SK-N-SH (cell line): ENCODE results near the gene TTC7B. TPM values are rescaled to one million over a fixed set of nuclear protein-coding genes. Genes with fewer than 3 reads are reported as not detected.

ENCODE experiments used
- CTCF ChIA-PET: fragments of 300-600, 350-600 bp; formaldehyde crosslinking; extraction: SDS; loops from one replicate; lab custom pipeline; 2021; lab: Yijun Ruan, JAX
- POLR2A ChIA-PET: fragments of 350-600 bp; sonication (Branson Sonifier 250); formaldehyde crosslinking; extraction: SDS; loops from one replicate; lab custom pipeline; 2020; ENCODE audit warnings: antibody characterized with exemption, inconsistent platforms; lab: Yijun Ruan, JAX
- DNase-seq: peaks from one replicate; pipeline ENCODE4 v3.0.0; 2012
- H2AFZ ChIP-seq: fragments of 200-600 bp; sonication (generic); 2 replicates; pipeline ENCODE4 v1.8.1; 2016; ENCODE audit warnings: antibody characterized with exemption, mild to moderate bottlenecking, low read depth
- H3F3A ChIP-seq: fragments of 200-600 bp; sonication (generic); replicated peaks from 2 replicates; pipeline ENCODE3; 2016; ENCODE audit warnings: antibody characterized with exemption, mild to moderate bottlenecking; ENCODE audit not compliant: insufficient read depth
- H3K27ac ChIP-seq, 2 experiments: fragments of 200-500 bp in 1 of 2; fragments of 200-600 bp in 1 of 2; sonication (Bioruptor generic) in 1 of 2; sonication (generic), shearing (Covaris generic) in 1 of 2; 2 replicates each; pipeline versions ENCODE4 v1.5.1 to v1.6.1; 2014 to 2016; ENCODE audit warnings: low read depth in 2 of 2, inconsistent platforms in 1 of 2, low read length in 1 of 2, mild to moderate bottlenecking in 1 of 2, mixed read lengths in 1 of 2
- H3K27me3 ChIP-seq: fragments of 200-600 bp; sonication (generic), shearing (Covaris generic); 2 replicates; pipeline ENCODE4 v1.6.1; 2016; ENCODE audit warnings: mixed run types; ENCODE audit not compliant: insufficient read depth
- H3K36me3 ChIP-seq, 2 experiments: fragments of 200-500 bp in 1 of 2; fragments of 200-600 bp in 1 of 2; sonication (Bioruptor generic) in 1 of 2; sonication (generic) in 1 of 2; replicated peaks in 1 of 2; 2 replicates each; pipeline versions ENCODE3 to v1.5.1; 2014 to 2016; ENCODE audit warnings: low read length in 1 of 2, mild to moderate bottlenecking in 1 of 2; ENCODE audit not compliant: insufficient read depth in 2 of 2, control insufficient read depth in 1 of 2
- H3K4me1 ChIP-seq, 2 experiments: fragments of 200-500 bp in 1 of 2; fragments of 200-600 bp in 1 of 2; sonication (Bioruptor generic) in 1 of 2; sonication (generic), shearing (Covaris generic) in 1 of 2; 2 replicates each; pipeline versions ENCODE4 v1.5.1 to v1.6.1; 2014 to 2016; ENCODE audit warnings: low read depth in 1 of 2, low read length in 1 of 2, mixed run types in 1 of 2; ENCODE audit not compliant: insufficient read depth in 2 of 2, control insufficient read depth in 1 of 2
- H3K4me2 ChIP-seq: fragments of 200-600 bp; sonication (generic), shearing (Covaris generic); 2 replicates; pipeline ENCODE4 v1.6.1; 2017; ENCODE audit warnings: mixed run types
- H3K4me3 ChIP-seq, 2 experiments: fragments of 200-500 bp in 1 of 2; fragments of 200-600 bp in 1 of 2; sonication (Bioruptor generic) in 1 of 2; sonication (generic), shearing (Covaris generic) in 1 of 2; 2 replicates each; pipeline versions ENCODE4 v1.5.1 to v1.8.1; 2014 to 2016; ENCODE audit warnings: low read depth in 2 of 2, inconsistent platforms in 1 of 2, low read length in 1 of 2, mild to moderate bottlenecking in 1 of 2, mixed read lengths in 1 of 2, moderate library complexity in 1 of 2
- H3K79me2 ChIP-seq: fragments of 200-600 bp; sonication (generic); 2 replicates; pipeline ENCODE4 v1.8.1; 2017; ENCODE audit warnings: mild to moderate bottlenecking; ENCODE audit not compliant: insufficient read depth
- H3K9ac ChIP-seq: fragments of 200-600 bp; sonication (generic); 2 replicates; pipeline ENCODE4 v1.6.1; 2017; ENCODE audit warnings: mixed run types
- H3K9me2 ChIP-seq: fragments of 200-600 bp; sonication (generic); 2 replicates; pipeline ENCODE4 v1.6.1; 2017; ENCODE audit warnings: mixed run types
- H3K9me3 ChIP-seq: fragments of 200-600 bp; sonication (generic); 2 replicates; pipeline ENCODE4 v1.6.1; 2017; ENCODE audit warnings: mixed run types, mild to moderate bottlenecking, moderate library complexity
- H4K20me1 ChIP-seq: fragments of 200-600 bp; sonication (generic); 2 replicates; pipeline ENCODE4 v1.6.1; 2017; ENCODE audit warnings: mild to moderate bottlenecking, mixed run types; ENCODE audit not compliant: insufficient read depth
- CHD2 ChIP-seq: fragments of 150-350 bp; IDR thresholded peaks from 2 replicates; pipeline ENCODE4 v1.6.1; 2018; ENCODE audit warnings: low read length; ENCODE audit not compliant: partially characterized antibody
- ELF1 ChIP-seq: IDR thresholded peaks from 2 replicates; pipeline ENCODE4 v1.4.0; 2012
- EZH2phosphoT487 ChIP-seq: fragments of 200-600 bp; sonication (generic); IDR thresholded peaks from 2 replicates; pipeline ENCODE4 v1.6.1; 2017; ENCODE audit warnings: low read depth, mixed run types, mild to moderate bottlenecking, antibody characterized with exemption, moderate library complexity, borderline replicate concordance
- FOSL2 ChIP-seq: IDR thresholded peaks from 2 replicates; pipeline ENCODE4 v1.4.0; 2012; ENCODE audit warnings: low read depth, mild to moderate bottlenecking, moderate library complexity, borderline replicate concordance
- FOXM1 ChIP-seq: IDR thresholded peaks from 2 replicates; pipeline ENCODE4 v1.4.0; 2012; ENCODE audit warnings: low read depth, mild to moderate bottlenecking
- GATA2 ChIP-seq: sonication (generic); formaldehyde crosslinking; IDR thresholded peaks from 2 replicates; pipeline ENCODE4 v1.5.0; 2020; ENCODE audit warnings: mild to moderate bottlenecking, missing genetic modification reagents
- JUND ChIP-seq: IDR thresholded peaks from 2 replicates; pipeline ENCODE4 v1.4.0; 2012
- MXI1 ChIP-seq: IDR thresholded peaks from 2 replicates; pipeline ENCODE4 v1.6.1; 2012; ENCODE audit warnings: mild to moderate bottlenecking, low read depth, low read length, improper control_type of control experiment
- NFIC ChIP-seq: IDR thresholded peaks from 2 replicates; pipeline ENCODE4 v1.4.0; 2012; ENCODE audit warnings: borderline replicate concordance
- POLR2AphosphoS5 ChIP-seq: IDR thresholded peaks from 2 replicates; pipeline ENCODE4 v1.6.1; 2012; ENCODE audit warnings: low read depth, low read length
- RAD21 ChIP-seq: IDR thresholded peaks from 2 replicates; pipeline ENCODE4 v1.6.1; 2012; ENCODE audit warnings: mild to moderate bottlenecking, low read length
- RCOR1 ChIP-seq: fragments of 150-350 bp; IDR thresholded peaks from 2 replicates; pipeline ENCODE4 v1.6.1; 2017; ENCODE audit warnings: antibody characterized with exemption, low read length
- SIN3A ChIP-seq: IDR thresholded peaks from 2 replicates; pipeline ENCODE4 v1.6.1; 2012; ENCODE audit warnings: low read depth, mild to moderate bottlenecking, low read length, moderate library complexity, borderline replicate concordance
- SMC3 ChIP-seq: IDR thresholded peaks from 2 replicates; pipeline ENCODE4 v1.6.1; 2012; ENCODE audit warnings: low read depth, low read length, improper control_type of control experiment
- TAF1 ChIP-seq: IDR thresholded peaks from 2 replicates; pipeline ENCODE4 v1.6.1; 2012; ENCODE audit warnings: low read depth, mild to moderate bottlenecking, low read length, moderate library complexity, borderline replicate concordance
- TCF12 ChIP-seq: IDR thresholded peaks from 2 replicates; pipeline ENCODE4 v1.4.0; 2012
- WGBS: methylation state at CpG from one replicate; pipeline ENCODE4 v1.1.6; 2017; ENCODE audit warnings: low lambda C conversion rate; 5-methylcytosine and 5-hydroxymethylcytosine counted together
- polyA plus RNA-seq, 3 experiments: library from polyadenylated mRNA; depleted of rRNA; stranded (reverse); fragments of >200 nt; gene quantifications; 2 replicates each; pipeline ENCODE4 v1.2.3, GENCODE V29; 2012
- TF ChIP-seq, protein P1 (sequence below): IDR thresholded peaks from 2 replicates; pipeline ENCODE4 v1.4.0; 2012; ENCODE audit warnings: low read depth
- TF ChIP-seq, protein P2 (sequence below): IDR thresholded peaks from 2 replicates; pipeline ENCODE4 v1.6.1; 2012; ENCODE audit warnings: mild to moderate bottlenecking, low read depth, low read length, moderate library complexity
- TF ChIP-seq, protein P3 (sequence below): IDR thresholded peaks from 2 replicates; pipeline ENCODE4 v1.4.0; 2012; ENCODE audit warnings: low read depth, borderline replicate concordance
- TF ChIP-seq, protein P4 (sequence below): IDR thresholded peaks from 2 replicates; pipeline ENCODE4 v1.4.0; 2012; ENCODE audit warnings: low read depth, borderline replicate concordance

Gene TTC7B
- polyA plus RNA-seq, 1 of the 3 experiments (the other 2 are of a cell fraction), result 43.1 TPM

DNA sequence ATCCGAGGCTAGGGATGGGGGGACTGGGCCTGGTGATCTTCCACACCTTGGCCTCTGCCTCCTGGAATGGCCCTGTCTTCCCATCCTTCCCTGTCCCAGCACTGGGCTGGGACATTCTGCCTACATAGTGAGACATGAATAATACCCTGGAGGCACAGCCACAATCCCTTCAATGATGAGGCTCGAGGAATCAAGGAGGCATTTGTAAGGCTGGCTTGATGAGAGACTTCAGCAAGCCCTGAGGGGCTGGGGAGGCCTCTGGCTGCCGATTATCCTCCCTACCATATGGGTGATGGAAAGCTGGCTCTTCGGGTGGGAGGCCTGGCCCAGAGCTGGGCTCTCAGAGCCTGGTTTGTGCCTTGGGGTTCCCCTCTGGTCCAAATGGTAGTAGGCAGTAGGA is 326.9 kb downstream of the TTC7B start:
- no peaks in the 10 kb centered on the region for H3K27me3 ChIP-seq
- no peaks in the 10 kb centered on the region for H3K9me3 ChIP-seq
- no peaks in the 10 kb centered on the region for H3F3A ChIP-seq
- no peaks in the 10 kb centered on the region for H4K20me1 ChIP-seq
- no peaks in the 10 kb centered on the region for H3K36me3 ChIP-seq
- no peak overlapping the region for H3K4me2 ChIP-seq
- no peak overlapping the region for H3K9ac ChIP-seq
- no peak overlapping the region for H3K27ac ChIP-seq
- DNase-seq, result no peak
- H2AFZ ChIP-seq, result no peak overlapping the region
- WGBS, result 62% methylated on average over 2 of the region's 4 CpGs
- no peak overlapping the region for H3K4me3 ChIP-seq
- no peaks in the 10 kb centered on the region for H3K79me2 ChIP-seq
- H3K9me2 ChIP-seq, result no peaks in the 10 kb centered on the region
- ChIA-PET POLR2A (no interaction called here), CTCF (interaction anchor here (0.6 kb wide), 1 partner anchor 9 kb away, joined by 3 read pairs; no protein-coding TSS in a partner anchor)
- peaks cover 3 to 37% of the 10 kb centered on the region in 2 experiments; a peak in 1 of 4 replicates for H3K4me1 ChIP-seq
- TF ChIP-seq CHD2 (no peak), TAF1 (no peak), MXI1 (no peak), GATA2 (CRISPR knock-in tag) (no peak), ELF1 (no peak), NFIC (no peak), FOXM1 (no peak), TCF12 (no peak), POLR2AphosphoS5 (no peak), JUND (no peak), FOSL2 (no peak), RCOR1 (no peak), EZH2phosphoT487 (no peak), SMC3 (no peak), SIN3A (no peak), RAD21 (no peak)
- TF ChIP-seq, protein P1, sequence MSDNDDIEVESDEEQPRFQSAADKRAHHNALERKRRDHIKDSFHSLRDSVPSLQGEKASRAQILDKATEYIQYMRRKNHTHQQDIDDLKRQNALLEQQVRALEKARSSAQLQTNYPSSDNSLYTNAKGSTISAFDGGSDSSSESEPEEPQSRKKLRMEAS, result no peak
- TF ChIP-seq, protein P2, sequence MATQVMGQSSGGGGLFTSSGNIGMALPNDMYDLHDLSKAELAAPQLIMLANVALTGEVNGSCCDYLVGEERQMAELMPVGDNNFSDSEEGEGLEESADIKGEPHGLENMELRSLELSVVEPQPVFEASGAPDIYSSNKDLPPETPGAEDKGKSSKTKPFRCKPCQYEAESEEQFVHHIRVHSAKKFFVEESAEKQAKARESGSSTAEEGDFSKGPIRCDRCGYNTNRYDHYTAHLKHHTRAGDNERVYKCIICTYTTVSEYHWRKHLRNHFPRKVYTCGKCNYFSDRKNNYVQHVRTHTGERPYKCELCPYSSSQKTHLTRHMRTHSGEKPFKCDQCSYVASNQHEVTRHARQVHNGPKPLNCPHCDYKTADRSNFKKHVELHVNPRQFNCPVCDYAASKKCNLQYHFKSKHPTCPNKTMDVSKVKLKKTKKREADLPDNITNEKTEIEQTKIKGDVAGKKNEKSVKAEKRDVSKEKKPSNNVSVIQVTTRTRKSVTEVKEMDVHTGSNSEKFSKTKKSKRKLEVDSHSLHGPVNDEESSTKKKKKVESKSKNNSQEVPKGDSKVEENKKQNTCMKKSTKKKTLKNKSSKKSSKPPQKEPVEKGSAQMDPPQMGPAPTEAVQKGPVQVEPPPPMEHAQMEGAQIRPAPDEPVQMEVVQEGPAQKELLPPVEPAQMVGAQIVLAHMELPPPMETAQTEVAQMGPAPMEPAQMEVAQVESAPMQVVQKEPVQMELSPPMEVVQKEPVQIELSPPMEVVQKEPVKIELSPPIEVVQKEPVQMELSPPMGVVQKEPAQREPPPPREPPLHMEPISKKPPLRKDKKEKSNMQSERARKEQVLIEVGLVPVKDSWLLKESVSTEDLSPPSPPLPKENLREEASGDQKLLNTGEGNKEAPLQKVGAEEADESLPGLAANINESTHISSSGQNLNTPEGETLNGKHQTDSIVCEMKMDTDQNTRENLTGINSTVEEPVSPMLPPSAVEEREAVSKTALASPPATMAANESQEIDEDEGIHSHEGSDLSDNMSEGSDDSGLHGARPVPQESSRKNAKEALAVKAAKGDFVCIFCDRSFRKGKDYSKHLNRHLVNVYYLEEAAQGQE, result no peak
- TF ChIP-seq, protein P3, sequence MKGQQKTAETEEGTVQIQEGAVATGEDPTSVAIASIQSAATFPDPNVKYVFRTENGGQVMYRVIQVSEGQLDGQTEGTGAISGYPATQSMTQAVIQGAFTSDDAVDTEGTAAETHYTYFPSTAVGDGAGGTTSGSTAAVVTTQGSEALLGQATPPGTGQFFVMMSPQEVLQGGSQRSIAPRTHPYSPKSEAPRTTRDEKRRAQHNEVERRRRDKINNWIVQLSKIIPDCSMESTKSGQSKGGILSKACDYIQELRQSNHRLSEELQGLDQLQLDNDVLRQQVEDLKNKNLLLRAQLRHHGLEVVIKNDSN, result no peak
- TF ChIP-seq, protein P4, sequence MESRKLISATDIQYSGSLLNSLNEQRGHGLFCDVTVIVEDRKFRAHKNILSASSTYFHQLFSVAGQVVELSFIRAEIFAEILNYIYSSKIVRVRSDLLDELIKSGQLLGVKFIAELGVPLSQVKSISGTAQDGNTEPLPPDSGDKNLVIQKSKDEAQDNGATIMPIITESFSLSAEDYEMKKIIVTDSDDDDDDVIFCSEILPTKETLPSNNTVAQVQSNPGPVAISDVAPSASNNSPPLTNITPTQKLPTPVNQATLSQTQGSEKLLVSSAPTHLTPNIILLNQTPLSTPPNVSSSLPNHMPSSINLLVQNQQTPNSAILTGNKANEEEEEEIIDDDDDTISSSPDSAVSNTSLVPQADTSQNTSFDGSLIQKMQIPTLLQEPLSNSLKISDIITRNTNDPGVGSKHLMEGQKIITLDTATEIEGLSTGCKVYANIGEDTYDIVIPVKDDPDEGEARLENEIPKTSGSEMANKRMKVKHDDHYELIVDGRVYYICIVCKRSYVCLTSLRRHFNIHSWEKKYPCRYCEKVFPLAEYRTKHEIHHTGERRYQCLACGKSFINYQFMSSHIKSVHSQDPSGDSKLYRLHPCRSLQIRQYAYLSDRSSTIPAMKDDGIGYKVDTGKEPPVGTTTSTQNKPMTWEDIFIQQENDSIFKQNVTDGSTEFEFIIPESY, result no peak
